Astrocyte of the spinal cord (primary cell): Measurements from ENCODE around the gene RHOD.

ENCODE experiments used
- DNase-seq: peaks from one replicate; pipeline ENCODE4 v3.0.0; 2011; ENCODE audit warnings: low read depth, low spot score
- H3K4me3 ChIP-seq: 2 replicates; pipeline ENCODE4 v1.5.1; 2011; ENCODE audit warnings: low read depth, mild to moderate bottlenecking, low read length, moderate library complexity
- CTCF ChIP-seq: IDR thresholded peaks from 2 replicates; pipeline ENCODE4 v1.5.1; 2012; ENCODE audit warnings: low read depth, mild to moderate bottlenecking, low read length, inconsistent platforms
- in situ Hi-C: cut with HindIII; loops from 2 replicates; pipeline ENCODE4 v1.10.0; 2017; ENCODE audit warnings: low sequenced_read_pairs

RHOD gene

GRCh38 chr11:67030976-67031375, 25.7 kb upstream of the RHOD start:
- DNase-seq, result no peak
- TF ChIP-seq CTCF, result no peak
- in situ Hi-C loops, result no loop called here

GRCh38 chr11:67031791-67032561, 24.7 kb upstream of the RHOD start:
- in situ Hi-C loops, result no loop called here
- no peak for TF ChIP-seq CTCF
- H3K4me3 ChIP-seq, result no peak overlapping the region
- DNase-seq, result peak; percentile 76

More at GRCh38 chr11:67030976-67031375, 25.7 kb upstream of the RHOD start:
- H3K4me3 ChIP-seq, result no peak overlapping the region

GRCh38 chr11:67032830-67033551, 23.7 kb upstream of the RHOD start:
- peak; percentile 94 for DNase-seq

GRCh38 chr11:67033661-67034166, 22.9 kb upstream of the RHOD start:
- no peak for TF ChIP-seq CTCF
- H3K4me3 ChIP-seq, result no peak overlapping the region
- peak; percentile 96 for DNase-seq
- in situ Hi-C loops, result no loop called here

More at GRCh38 chr11:67032830-67033551, 23.7 kb upstream of the RHOD start:
- in situ Hi-C loops, result no loop called here
- no peak overlapping the region for H3K4me3 ChIP-seq
- TF ChIP-seq CTCF, result no peak

- no peak for DNase-seq
- no peak overlapping the region for H3K4me3 ChIP-seq
- in situ Hi-C loops, result no loop called here
- no peak for TF ChIP-seq CTCF
Measured at GRCh38 chr11:67034350-67034749, 22.3 kb upstream of the RHOD start.

GRCh38 chr11:67040147-67040546, 16.5 kb upstream of the RHOD start:
- no peak overlapping the region for H3K4me3 ChIP-seq
- no peak for TF ChIP-seq CTCF
- DNase-seq, result no peak
- in situ Hi-C loops, result no loop called here
